H9 (cell line): Measurements from ENCODE around the gene DPP7. TPM values are rescaled to one million over a fixed set of nuclear protein-coding genes. Genes with fewer than 3 reads are reported as not detected.

ENCODE experiments used
- DNase-seq: peaks from one replicate; pipeline ENCODE4 v3.0.0-alpha.2; 2017
- H2AFZ ChIP-seq: one replicate; pipeline ENCODE4 v1.6.1; 2013; ENCODE audit warnings: mild to moderate bottlenecking, low read length, control low read depth, moderate library complexity
- H2AK5ac ChIP-seq: 2 replicates; pipeline ENCODE4 v1.6.1; 2013; ENCODE audit warnings: low read length, control low read depth, mixed read lengths; ENCODE audit not compliant: insufficient read length
- H2BK120ac ChIP-seq: one replicate; pipeline ENCODE4 v1.6.1; 2013; ENCODE audit warnings: low read depth, mild to moderate bottlenecking, low read length, control low read depth, inconsistent platforms; ENCODE audit not compliant: poor library complexity, severe bottlenecking
- H2BK12ac ChIP-seq: 2 replicates; pipeline ENCODE4 v1.6.1; 2013; ENCODE audit warnings: low read length, control low read depth, mixed read lengths, low read depth; ENCODE audit not compliant: insufficient read length
- H2BK15ac ChIP-seq: 2 replicates; pipeline ENCODE4 v1.6.1; 2013; ENCODE audit warnings: low read depth, low read length, control low read depth
- H2BK20ac ChIP-seq: one replicate; pipeline ENCODE4 v1.6.1; 2013; ENCODE audit warnings: low read depth, mild to moderate bottlenecking, low read length, control low read depth, inconsistent platforms; ENCODE audit not compliant: poor library complexity, severe bottlenecking
- H2BK5ac ChIP-seq: 2 replicates; pipeline ENCODE4 v1.6.1; 2013; ENCODE audit warnings: low read length, control low read depth, mixed read lengths; ENCODE audit not compliant: insufficient read length
- H3K14ac ChIP-seq: 2 replicates; pipeline ENCODE4 v1.6.1; 2013; ENCODE audit warnings: low read length, control low read depth; ENCODE audit not compliant: insufficient read depth
- H3K18ac ChIP-seq: 2 replicates; pipeline ENCODE4 v1.6.1; 2013; ENCODE audit warnings: low read depth, mild to moderate bottlenecking, mixed read lengths, low read length, control low read depth; ENCODE audit not compliant: insufficient read length
- H3K23ac ChIP-seq: 2 replicates; pipeline ENCODE4 v1.6.1; 2013; ENCODE audit warnings: low read length, control low read depth, mixed read lengths, low read depth; ENCODE audit not compliant: insufficient read length
- H3K23me2 ChIP-seq: 2 replicates; pipeline ENCODE4 v1.6.1; 2013; ENCODE audit warnings: low read depth, mild to moderate bottlenecking, mixed read lengths, low read length, control low read depth; ENCODE audit not compliant: insufficient read length, poor library complexity, severe bottlenecking
- H3K27ac ChIP-seq: 2 replicates; pipeline ENCODE4 v1.5.1; 2013; ENCODE audit warnings: low read length, control low read depth, mixed read lengths, low read depth; ENCODE audit not compliant: insufficient read length
- H3K27me3 ChIP-seq: 2 replicates; pipeline ENCODE4 v1.6.1; 2013; ENCODE audit warnings: low read length, control low read depth, inconsistent platforms; ENCODE audit not compliant: insufficient read depth
- H3K4ac ChIP-seq: 2 replicates; pipeline ENCODE4 v1.6.1; 2013; ENCODE audit warnings: low read depth, mild to moderate bottlenecking, control low read depth, inconsistent platforms, low read length, moderate library complexity
- H3K4me1 ChIP-seq: 2 replicates; pipeline ENCODE4 v1.6.1; 2013; ENCODE audit warnings: low read length, control low read depth, inconsistent platforms; ENCODE audit not compliant: insufficient read depth
- H3K4me2 ChIP-seq: 2 replicates; pipeline ENCODE4 v1.6.1; 2013; ENCODE audit warnings: low read length, control low read depth, mixed read lengths; ENCODE audit not compliant: insufficient read length, insufficient read depth
- H3K56ac ChIP-seq: 2 replicates; pipeline ENCODE4 v1.6.1; 2013; ENCODE audit warnings: low read depth, mild to moderate bottlenecking, mixed read lengths, low read length, control low read depth; ENCODE audit not compliant: insufficient read length
- H3K79me1 ChIP-seq: 2 replicates; pipeline ENCODE4 v1.6.1; 2013; ENCODE audit warnings: low read depth, mild to moderate bottlenecking, moderate library complexity, low read length, control low read depth, inconsistent platforms; ENCODE audit not compliant: insufficient read depth, poor library complexity, severe bottlenecking
- H3K79me2 ChIP-seq: 2 replicates; pipeline ENCODE4 v1.6.1; 2013; ENCODE audit warnings: low read length, control low read depth, inconsistent platforms; ENCODE audit not compliant: insufficient read depth
- H3K9ac ChIP-seq: 2 replicates; pipeline ENCODE4 v1.6.1; 2013; ENCODE audit warnings: low read length, control low read depth, mixed read lengths; ENCODE audit not compliant: insufficient read length; ENCODE audit errors: extremely low read depth
- H3K9me3 ChIP-seq: one replicate; pipeline ENCODE4 v1.6.1; 2013; ENCODE audit warnings: low read depth, low read length, inconsistent platforms; ENCODE audit not compliant: control insufficient read depth
- H3T11ph ChIP-seq: one replicate; pipeline ENCODE4 v1.6.1; 2013; ENCODE audit warnings: mild to moderate bottlenecking, low read length, control low read depth, inconsistent platforms
- H4K20me1 ChIP-seq: one replicate; pipeline ENCODE4 v1.6.1; 2013; ENCODE audit not compliant: control insufficient read depth, insufficient read length, insufficient read depth
- H4K5ac ChIP-seq: 2 replicates; pipeline ENCODE4 v1.6.1; 2013; ENCODE audit warnings: low read depth, mild to moderate bottlenecking, mixed read lengths, low read length, control low read depth; ENCODE audit not compliant: insufficient read length
- H4K8ac ChIP-seq: replicated peaks from 2 replicates; pipeline ENCODE4 v1.6.1; 2013; ENCODE audit warnings: low read length, control low read depth, mixed read lengths, low read depth; ENCODE audit not compliant: insufficient read length
- H4K91ac ChIP-seq: 2 replicates; pipeline ENCODE4 v1.6.1; 2013; ENCODE audit warnings: low read depth, mild to moderate bottlenecking, moderate library complexity, mixed read lengths, low read length, control low read depth; ENCODE audit not compliant: insufficient read length
- H3K27ac Mint-ChIP-seq, 3 experiments: 2 replicates in 2 of 3; 3 replicates in 1 of 3; pipeline ENCODE4 v1.8.0; 2020 to 2021; ENCODE audit warnings: mixed read lengths in 3 of 3, mild to moderate bottlenecking in 1 of 3, moderate library complexity in 1 of 3
- H3K27me3 Mint-ChIP-seq: 2 replicates; pipeline ENCODE4 v1.8.0; 2021; ENCODE audit warnings: low read depth, mild to moderate bottlenecking, moderate library complexity, mixed read lengths
- H3K36me3 Mint-ChIP-seq, 3 experiments: 2 replicates in 2 of 3; 3 replicates in 1 of 3; pipeline ENCODE4 v1.8.0; 2020 to 2021; ENCODE audit warnings: low read depth in 3 of 3, mixed read lengths in 3 of 3; ENCODE audit not compliant: insufficient read depth in 1 of 3
- H3K4me1 Mint-ChIP-seq, 2 experiments: 2 replicates each; pipeline ENCODE4 v1.8.0; 2020; ENCODE audit warnings: mixed read lengths in 2 of 2
- H3K4me3 Mint-ChIP-seq, 2 experiments: 2 replicates in 1 of 2; 3 replicates in 1 of 2; pipeline ENCODE4 v1.8.0; 2020 to 2021; ENCODE audit warnings: mild to moderate bottlenecking in 2 of 2, mixed read lengths in 2 of 2, moderate library complexity in 1 of 2
- H3K9me3 Mint-ChIP-seq, 2 experiments: 2 replicates in 1 of 2; 3 replicates in 1 of 2; pipeline ENCODE4 v1.8.0; 2020; ENCODE audit warnings: mild to moderate bottlenecking in 2 of 2, mixed read lengths in 2 of 2, moderate library complexity in 1 of 2
- WGBS: extraction: QIAGEN DNeasy Blood & Tissue Kit; methylation state at CpG from one replicate; pipeline ENCODE4 v1.1.7; 2013; ENCODE audit warnings: missing lambda C conversion rate, low lambda C conversion rate, mixed read lengths; ENCODE audit not compliant: insufficient read length; ENCODE audit errors: extremely low coverage; 5-methylcytosine and 5-hydroxymethylcytosine counted together
- total RNA-seq: library from RNA; stranded (reverse); gene quantifications from 2 replicates; pipeline ENCODE4 v1.2.1, GENCODE V29; 2021
- TF ChIP-seq, protein P1 (sequence below): fragments of 200-600 bp; sonication (generic); conservative IDR thresholded peaks from 3 replicates; pipeline ENCODE4 v1.8.0; 2021; ENCODE audit warnings: antibody characterized with exemption, mild to moderate bottlenecking

Gene DPP7
- total RNA-seq, 1 experiment from 2014 or later: 29.4 TPM

- no peaks in the 10 kb centered on the region for H3K79me1 ChIP-seq
- TF ChIP-seq, protein P1, sequence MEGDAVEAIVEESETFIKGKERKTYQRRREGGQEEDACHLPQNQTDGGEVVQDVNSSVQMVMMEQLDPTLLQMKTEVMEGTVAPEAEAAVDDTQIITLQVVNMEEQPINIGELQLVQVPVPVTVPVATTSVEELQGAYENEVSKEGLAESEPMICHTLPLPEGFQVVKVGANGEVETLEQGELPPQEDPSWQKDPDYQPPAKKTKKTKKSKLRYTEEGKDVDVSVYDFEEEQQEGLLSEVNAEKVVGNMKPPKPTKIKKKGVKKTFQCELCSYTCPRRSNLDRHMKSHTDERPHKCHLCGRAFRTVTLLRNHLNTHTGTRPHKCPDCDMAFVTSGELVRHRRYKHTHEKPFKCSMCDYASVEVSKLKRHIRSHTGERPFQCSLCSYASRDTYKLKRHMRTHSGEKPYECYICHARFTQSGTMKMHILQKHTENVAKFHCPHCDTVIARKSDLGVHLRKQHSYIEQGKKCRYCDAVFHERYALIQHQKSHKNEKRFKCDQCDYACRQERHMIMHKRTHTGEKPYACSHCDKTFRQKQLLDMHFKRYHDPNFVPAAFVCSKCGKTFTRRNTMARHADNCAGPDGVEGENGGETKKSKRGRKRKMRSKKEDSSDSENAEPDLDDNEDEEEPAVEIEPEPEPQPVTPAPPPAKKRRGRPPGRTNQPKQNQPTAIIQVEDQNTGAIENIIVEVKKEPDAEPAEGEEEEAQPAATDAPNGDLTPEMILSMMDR: no peak
- no peak overlapping the region for H3K23ac ChIP-seq
- H3K4me2 ChIP-seq: no peak overlapping the region
- H3K18ac ChIP-seq: no peak overlapping the region
- peaks cover 3 to 7% of the 10 kb centered on the region in 2 experiments; a peak in 4 of 5 replicates for H3K9me3 Mint-ChIP-seq
- H3K27ac Mint-ChIP-seq: no peak overlapping the region
- WGBS: no CpG with 5 or more reads among the region's 37 CpGs
- no peak overlapping the region for H2BK12ac ChIP-seq
- no peak for DNase-seq
- H2BK20ac ChIP-seq: no peak overlapping the region
- no peaks in the 10 kb centered on the region for H3K79me2 ChIP-seq
- no peak overlapping the region for H3K14ac ChIP-seq
- no peak overlapping the region for H2BK15ac ChIP-seq
- no peak overlapping the region for H4K8ac ChIP-seq
- H2BK5ac ChIP-seq: no peak overlapping the region
- no peaks in the 10 kb centered on the region for H3K4me1 Mint-ChIP-seq
- no peak overlapping the region for H3K27ac ChIP-seq
- no peak overlapping the region for H2AK5ac ChIP-seq
- no peak overlapping the region for H3K56ac ChIP-seq
- peaks cover 16% of the 10 kb centered on the region for H3K9me3 ChIP-seq
- H3K9ac ChIP-seq: no peak overlapping the region
- H2AFZ ChIP-seq: no peak overlapping the region
- H3K27me3 Mint-ChIP-seq: no peaks in the 10 kb centered on the region; the same call in 1 of the 2 replicates
- no peak overlapping the region for H4K5ac ChIP-seq
- no peaks in the 10 kb centered on the region for H4K20me1 ChIP-seq
- H2BK120ac ChIP-seq: no peak overlapping the region
- H3K23me2 ChIP-seq: no peaks in the 10 kb centered on the region
- no peak overlapping the region for H3T11ph ChIP-seq
- H3K27me3 ChIP-seq: no peaks in the 10 kb centered on the region
- no peaks in the 10 kb centered on the region for H3K4me1 ChIP-seq
- peaks cover 10 to 21% (median 15%) of the 10 kb centered on the region in 3 experiments for H3K36me3 Mint-ChIP-seq
- no peak overlapping the region for H3K4ac ChIP-seq
- no peak overlapping the region for H3K4me3 Mint-ChIP-seq
- H4K91ac ChIP-seq: no peak overlapping the region
These were observed 11.1 kb downstream of the DPP7 start for GRCh38 chr9:137103206-137103999.
